DOHH2 (cell line): ENCODE measurements around the gene SEC61B.

Experiments
- EZH2phosphoT487 ChIP-seq: fragments of 200-600 bp; sonication (generic); IDR thresholded peaks from 2 replicates; pipeline ENCODE4 v1.6.1; 2017; ENCODE audit warnings: borderline replicate concordance, mild to moderate bottlenecking, antibody characterized with exemption, low read length, moderate library complexity, mixed read lengths
- TF ChIP-seq, protein P1 (sequence below): fragments of 200-600 bp; sonication (generic); IDR thresholded peaks from one replicate; pipeline ENCODE4 v1.5.1; 2014; ENCODE audit warnings: antibody characterized with exemption, mild to moderate bottlenecking, low read depth, low read length; ENCODE audit not compliant: poor library complexity, severe bottlenecking

DNA sequence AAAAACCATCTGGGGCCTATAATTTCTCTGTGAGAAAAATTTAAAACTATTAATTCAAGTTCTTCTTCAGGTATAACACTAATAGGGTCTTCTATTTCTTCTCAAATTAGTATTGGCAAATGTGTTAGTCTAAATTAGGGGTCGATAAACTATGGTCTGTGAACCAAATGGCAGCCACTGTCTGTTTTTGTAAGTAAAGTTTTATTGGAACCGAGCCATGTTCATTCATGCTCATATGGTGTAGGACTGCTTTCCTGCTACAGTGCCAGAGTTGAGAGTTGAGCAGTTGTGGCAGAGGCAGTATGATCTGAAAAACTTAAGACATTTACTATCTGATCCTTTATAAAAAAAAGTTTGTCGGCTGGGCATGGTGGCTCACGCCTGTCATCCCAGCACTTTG, 29.1 kb downstream of the SEC61B start:
- TF ChIP-seq, protein P1, sequence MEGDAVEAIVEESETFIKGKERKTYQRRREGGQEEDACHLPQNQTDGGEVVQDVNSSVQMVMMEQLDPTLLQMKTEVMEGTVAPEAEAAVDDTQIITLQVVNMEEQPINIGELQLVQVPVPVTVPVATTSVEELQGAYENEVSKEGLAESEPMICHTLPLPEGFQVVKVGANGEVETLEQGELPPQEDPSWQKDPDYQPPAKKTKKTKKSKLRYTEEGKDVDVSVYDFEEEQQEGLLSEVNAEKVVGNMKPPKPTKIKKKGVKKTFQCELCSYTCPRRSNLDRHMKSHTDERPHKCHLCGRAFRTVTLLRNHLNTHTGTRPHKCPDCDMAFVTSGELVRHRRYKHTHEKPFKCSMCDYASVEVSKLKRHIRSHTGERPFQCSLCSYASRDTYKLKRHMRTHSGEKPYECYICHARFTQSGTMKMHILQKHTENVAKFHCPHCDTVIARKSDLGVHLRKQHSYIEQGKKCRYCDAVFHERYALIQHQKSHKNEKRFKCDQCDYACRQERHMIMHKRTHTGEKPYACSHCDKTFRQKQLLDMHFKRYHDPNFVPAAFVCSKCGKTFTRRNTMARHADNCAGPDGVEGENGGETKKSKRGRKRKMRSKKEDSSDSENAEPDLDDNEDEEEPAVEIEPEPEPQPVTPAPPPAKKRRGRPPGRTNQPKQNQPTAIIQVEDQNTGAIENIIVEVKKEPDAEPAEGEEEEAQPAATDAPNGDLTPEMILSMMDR, result no peak
- TF ChIP-seq EZH2phosphoT487, result no peak
